GM21526 (cell line): ENCODE results near the gene PHYHIPL.
"Not testable (repeated sequence)": the region's sequence is repeated elsewhere in the genome, so short reads cannot be mapped to it uniquely, and the experiment has no call there.

Experiments
- ATAC-seq: cut with Tn5 transposase; IDR thresholded peaks from one replicate; pipeline ENCODE4 v1.9.1; 2021; ENCODE audit warnings: moderate library complexity; ENCODE audit not compliant: unreplicated experiment, low FRiP score

The PHYHIPL gene

GRCh38 chr10:59181668-59182067 lies 5.2 kb downstream of the PHYHIPL start:
- ATAC-seq = no peak

GRCh38 chr10:59190332-59190731 lies 13.9 kb downstream of the PHYHIPL start:
- no peak for ATAC-seq

DNA sequence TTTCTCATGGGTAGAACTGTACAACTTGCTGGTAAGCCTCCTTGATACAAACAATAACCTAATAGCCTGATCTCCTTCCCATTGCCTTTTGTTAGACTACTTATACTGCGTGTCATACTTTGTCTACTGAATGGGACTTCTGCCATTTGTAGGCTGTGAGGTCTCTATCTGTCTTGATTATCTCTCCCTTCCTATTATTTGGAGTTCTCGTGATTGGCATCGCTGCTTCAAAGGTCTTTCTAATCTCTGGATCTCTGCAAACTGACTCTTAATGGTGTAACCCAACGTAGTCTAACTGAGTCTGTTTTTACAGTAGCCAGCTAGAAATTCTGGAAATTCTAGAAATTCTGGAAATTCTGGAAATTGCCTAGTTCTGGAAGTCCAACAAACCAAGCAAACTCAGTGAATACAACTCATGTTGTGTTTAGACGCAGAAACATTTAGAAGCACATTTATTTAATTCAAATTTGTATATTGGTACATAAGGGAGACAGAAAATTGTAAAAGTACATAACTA lies 29.8 kb downstream of the PHYHIPL start:
- ATAC-seq = no peak

DNA sequence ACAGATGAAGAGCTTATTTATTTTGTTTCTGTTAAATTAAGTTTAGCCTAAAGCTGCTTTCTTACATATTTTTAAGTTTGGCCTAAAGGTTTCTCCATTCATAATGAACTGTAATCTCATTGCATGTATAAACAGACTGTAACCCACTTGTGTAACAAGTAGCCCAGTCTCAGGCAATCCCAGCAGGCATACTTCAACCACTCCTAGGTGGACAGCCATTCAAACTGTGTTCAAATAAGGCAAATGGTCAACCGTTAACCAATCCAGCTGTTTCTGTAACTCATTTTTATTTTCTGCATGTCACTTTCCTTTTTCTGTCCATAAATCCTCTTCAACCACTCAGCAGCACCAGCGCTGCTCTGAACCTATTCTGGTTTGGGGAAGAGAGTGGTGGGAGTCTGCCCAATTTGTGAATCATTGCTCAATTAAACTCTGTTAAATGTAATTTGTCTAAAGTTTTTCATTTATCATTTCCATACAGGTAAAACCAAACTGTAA lies 35.9 kb downstream of the PHYHIPL start:
- ATAC-seq = no peak

DNA sequence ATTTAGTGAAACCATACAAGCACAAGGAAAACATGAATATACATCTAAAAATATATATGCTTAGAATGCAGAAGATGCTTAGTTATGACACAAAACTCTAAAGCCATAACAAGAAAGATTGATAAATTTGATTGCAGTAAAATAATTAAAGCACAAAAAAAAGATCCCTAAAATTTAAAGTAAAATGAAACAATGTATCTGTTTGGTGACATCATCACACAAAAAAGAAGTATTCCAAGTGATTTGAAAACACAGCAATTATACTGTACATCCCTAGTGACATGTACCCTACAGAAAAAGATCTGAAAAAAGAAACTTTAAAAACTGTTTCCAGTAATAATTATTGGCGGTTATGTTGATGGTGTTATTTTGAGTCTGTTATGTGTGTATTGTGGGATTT lies 37.7 kb downstream of the PHYHIPL start:
- ATAC-seq = no peak

- ATAC-seq = no peak
Measured at GRCh38 chr10:59216178-59216869, 39.9 kb downstream of the PHYHIPL start.

- ATAC-seq = no peak
Measured at GRCh38 chr10:59222788-59223187, 46.3 kb downstream of the PHYHIPL start.

GRCh38 chr10:59223597-59223996 lies 47.2 kb downstream of the PHYHIPL start:
- ATAC-seq = not testable (repeated sequence)

GRCh38 chr10:59225211-59225610 lies 48.8 kb downstream of the PHYHIPL start:
- no peak for ATAC-seq

- no peak for ATAC-seq
Measured at GRCh38 chr10:59227136-59227673, 50.8 kb downstream of the PHYHIPL start.

DNA sequence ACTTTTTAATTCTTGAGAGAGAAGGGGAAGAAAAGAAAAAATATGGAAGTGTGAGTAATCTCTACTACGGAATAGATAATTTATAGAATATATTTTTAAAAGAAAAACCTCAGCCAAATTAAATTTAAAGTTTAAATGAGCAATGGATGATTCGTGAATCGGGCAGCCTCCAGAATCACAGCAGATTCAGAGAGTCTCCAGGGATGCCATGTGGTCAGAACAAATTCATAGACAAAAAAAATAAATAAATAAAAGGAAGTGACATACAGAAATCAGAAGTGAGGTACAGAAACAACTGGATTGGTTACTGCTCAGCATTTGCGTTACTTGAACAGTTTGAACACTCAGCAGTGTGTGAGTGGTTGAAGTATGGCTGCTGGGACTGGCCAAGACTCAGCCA lies 53.0 kb downstream of the PHYHIPL start:
- ATAC-seq = no peak

GRCh38 chr10:59234194-59234593 lies 57.8 kb downstream of the PHYHIPL start:
- no peak for ATAC-seq

GRCh38 chr10:59234816-59235429 lies 58.5 kb downstream of the PHYHIPL start:
- ATAC-seq = no peak

- ATAC-seq = no peak
Measured at GRCh38 chr10:59236064-59236697, 59.7 kb downstream of the PHYHIPL start.

GRCh38 chr10:59237775-59238174 lies 61.3 kb downstream of the PHYHIPL start:
- ATAC-seq = no peak

DNA sequence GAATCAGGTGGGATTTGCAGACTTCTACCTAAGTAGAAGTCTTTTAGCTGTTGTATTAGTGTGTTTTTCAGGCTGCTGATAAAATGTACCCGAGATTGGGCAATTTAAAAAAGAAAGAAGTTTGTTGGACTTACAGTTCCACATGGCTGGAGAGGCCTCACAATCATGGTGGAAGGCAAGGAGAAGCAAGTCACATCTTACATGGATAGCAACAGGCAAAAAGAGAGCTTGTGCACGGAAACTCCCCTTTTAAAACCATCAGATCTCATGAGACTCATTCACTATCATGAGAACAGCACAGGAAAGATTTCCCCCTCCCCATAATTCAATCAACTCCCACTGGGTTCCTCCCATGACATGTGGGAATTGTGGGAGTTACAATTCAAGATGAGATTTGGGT lies 62.7 kb downstream of the PHYHIPL start:
- ATAC-seq = not testable (repeated sequence)

- no peak for ATAC-seq
Measured at GRCh38 chr10:59240582-59241183, 64.2 kb downstream of the PHYHIPL start.

DNA sequence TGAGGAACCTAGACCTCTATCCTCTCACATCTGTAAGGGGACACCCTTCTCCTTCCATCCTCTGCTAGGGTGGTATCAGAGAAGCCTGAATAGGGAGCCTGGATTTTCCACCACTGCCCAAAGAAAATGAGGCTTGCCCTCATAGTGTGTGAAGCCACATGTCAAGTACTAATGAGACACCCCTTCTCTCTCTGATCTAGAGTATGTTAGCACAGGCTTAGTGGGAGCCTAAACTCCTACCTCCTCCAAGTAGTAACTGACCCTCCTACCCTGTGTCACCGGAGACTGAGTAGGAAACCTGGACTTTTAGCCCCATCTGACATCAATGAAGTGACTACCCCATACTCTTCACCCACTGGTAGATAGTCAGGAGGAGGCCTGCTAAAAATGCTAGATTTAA lies 65.6 kb downstream of the PHYHIPL start:
- ATAC-seq = no peak

DNA sequence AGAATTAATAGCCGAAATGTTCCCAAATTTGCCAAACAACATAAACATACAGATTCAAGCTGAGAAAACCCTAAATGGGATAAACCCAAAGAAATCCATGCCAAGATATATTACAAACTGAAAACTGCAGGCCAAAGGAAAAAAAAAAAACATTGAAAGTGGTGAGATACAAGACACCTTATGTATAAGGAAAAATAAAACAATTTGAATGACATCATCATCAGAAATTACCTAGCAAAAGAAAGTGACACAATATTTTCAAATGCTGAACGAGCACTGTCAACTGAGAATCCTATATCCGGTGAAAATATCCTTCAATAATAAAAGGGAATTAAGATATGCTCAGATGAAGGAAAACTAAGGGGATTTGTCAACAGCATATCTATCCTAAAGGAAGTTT lies 66.5 kb downstream of the PHYHIPL start:
- no peak for ATAC-seq

DNA sequence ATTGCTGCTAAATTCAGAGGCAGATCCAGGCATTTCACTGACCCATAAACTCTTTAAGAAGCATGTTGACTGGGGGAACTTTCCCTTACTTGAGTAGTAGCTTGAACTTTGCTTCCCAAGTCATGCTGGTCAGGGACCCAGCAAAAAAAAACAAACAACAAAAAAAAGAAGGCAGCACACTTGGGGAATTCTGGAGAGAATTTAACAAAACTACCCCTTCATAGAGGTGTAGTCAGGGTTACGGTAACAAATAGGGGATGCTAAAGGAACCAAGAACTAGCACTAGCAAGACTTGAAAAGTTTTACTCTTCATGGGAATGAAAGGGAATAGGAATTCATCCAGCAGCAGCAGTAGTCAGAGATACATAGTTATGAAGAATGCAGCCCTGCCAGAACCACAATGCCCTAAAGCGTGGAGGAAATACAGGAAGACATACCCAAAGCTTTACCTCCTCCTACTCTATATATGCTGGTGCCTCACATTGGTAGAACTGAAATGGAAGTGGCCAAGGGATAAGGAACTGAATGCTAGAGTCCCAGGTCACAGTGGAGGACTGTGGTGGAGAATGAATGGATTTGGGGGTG lies 67.3 kb downstream of the PHYHIPL start:
- ATAC-seq = no peak
